GM19023 (cell line): ENCODE measurements around the gene RNF212B.

Experiments
- ATAC-seq: cut with Tn5 transposase; IDR thresholded peaks from one replicate; pipeline ENCODE4 v1.9.1; 2021; ENCODE audit warnings: mild to moderate bottlenecking, moderate library complexity; ENCODE audit not compliant: unreplicated experiment

Gene RNF212B

DNA sequence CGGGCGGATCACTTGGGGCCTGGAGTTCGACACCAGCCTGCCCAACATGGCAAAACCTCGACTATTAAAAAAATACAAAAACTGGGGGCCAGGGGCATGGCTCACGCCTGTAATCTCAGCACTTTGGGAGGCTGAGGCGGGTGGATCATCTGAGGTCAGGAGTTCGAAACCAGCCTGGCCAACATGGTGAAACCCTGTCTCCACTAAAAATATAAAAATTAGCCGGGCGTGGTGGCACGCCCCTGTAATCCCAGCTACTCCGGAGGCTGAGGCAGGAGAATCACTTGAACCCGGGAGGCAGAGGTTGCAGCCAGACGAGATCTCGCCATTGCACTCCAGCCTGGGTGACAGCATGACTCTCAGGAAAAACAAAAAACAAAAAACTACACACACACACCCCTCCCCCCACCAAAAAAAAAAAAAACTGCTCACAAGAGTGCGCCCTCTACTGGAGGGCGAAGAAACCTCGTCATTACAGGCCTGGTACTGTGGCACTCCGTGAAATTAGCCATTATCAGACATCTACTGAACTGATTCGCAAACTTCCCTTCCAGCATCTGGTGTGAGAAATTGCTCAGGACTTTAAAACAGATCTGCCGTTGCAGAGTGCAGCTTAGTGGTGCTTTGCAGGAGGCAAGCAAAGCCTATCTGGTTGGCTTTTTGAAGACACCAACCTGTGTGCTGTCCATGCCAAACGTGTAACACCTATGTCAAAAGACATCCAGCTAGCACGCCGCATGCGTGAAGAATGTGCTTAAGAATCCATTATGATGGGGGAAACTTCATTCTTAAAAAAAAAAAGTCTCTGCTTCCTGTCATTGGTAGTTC lies 57.2 kb downstream of the RNF212B start:
- ATAC-seq, result no peak

DNA sequence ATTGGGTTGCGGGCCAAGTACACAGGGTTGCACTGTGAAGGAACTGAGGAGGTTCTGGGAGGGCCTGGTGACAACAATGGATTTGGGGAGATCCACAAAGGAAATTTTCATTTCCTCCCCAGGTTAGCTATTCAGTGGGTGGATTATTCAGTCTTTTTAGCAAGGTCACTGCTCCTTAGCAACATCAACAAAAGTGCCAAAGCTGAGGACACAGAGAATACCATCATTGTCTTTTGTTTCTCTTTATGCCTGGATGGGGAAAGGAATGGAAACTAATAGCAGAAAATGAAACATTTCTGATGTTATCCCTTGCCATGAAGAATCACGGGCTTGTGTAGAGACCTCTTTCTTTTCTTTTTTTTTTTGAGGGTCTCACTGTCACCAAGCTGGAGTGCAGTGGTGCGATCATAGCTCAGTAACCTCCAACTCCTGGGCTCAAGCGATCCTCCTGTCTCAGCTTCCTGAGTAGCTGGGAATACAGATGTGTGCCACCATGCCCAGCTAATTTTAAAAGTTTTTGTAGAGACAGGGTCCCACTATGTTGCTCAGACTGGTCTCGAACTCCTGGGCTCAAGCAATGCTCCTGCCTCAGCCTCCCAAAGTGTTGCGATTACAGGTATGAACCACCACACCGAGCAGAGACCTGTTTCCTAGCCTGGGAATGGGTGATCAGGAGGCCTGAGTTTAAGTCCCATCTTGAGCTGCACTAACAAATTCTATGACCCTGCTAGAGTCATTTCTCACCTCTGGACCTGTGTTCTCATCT lies 58.5 kb downstream of the RNF212B start:
- no peak for ATAC-seq

DNA sequence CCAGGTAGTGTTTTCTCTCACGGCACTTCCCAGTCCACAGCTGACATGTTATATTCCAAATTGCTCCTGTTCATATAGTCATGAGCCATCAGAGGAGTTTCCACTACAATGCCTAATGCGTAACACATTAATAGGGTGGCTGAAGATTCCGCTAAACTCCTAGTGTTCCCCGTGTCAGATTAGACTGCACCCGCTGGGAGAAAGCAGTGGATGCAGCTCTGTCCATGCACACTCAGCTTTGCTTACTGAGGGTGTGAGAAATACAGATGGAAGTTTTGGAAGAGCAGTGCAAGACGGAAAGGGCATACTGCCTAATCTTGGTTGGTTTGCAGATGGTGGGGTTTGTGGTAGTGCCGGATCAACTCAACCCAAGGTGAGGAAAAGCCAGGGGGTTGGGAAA lies 59.4 kb downstream of the RNF212B start:
- no peak for ATAC-seq

DNA sequence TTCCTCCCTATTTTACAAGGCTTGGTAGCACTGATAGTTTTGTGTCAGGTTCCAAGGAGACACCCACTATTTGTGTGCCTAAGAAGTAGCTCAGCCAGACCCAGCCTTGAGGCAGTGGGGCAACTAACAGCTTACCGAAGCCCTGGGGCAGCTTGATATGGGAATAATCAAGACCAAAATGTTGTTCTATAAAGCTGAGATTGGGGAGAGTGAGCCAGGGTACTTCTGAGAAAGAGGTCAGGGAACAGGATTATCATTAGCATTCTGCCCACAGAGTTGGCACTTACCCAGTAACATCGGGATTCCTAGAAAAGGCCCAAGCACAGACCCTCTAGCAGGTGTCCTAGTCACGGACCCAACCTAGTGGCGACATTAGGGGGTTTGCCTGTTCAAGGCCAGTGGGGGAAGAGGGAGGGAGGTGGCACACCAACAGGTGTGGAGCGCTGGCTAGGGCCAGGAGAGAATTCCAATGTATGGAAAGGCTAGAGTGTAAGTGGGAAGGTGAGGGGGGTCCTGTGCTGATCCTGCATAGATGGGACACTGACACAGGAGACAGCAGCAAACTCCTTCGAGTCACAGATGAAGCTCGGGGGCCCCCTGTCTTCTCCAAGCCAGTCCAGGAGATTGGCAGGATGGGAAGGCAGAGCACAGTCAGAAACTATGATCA lies 60.0 kb downstream of the RNF212B start:
- no peak for ATAC-seq

DNA sequence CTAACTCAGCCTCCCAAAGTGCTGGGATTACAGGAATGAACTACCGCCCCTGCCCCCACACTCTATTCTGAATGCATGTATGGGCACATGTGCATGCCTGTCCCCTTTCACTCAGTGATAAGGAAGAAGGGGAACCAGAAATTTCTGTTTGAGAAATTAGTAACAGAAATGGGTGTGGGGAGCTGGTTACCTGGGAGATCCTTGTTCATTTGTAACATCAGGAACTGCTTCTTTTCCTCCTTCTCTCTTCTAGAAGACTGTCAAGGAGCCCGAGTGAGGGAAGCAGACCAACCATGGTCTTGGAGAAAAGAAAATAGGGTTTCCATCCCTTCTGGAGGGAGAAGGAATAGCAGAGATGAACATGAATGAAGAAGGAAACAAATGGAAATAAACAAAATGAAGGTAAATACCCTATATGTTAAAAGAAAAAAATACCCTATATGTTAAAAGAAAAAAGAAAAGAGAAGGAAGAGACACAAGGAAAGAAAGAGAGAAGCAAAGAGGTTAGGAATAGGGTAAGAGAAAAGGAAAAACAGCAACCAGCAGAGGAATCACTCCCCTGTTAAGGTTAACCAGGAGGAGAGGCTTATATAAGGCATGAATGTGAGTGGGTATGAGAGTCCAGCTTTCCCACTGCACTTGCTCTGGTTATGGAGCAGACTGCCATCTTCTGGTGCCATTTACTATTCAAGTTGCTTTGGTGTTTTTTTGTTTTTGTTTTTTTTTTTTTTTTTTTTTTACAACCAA lies 61.6 kb downstream of the RNF212B start:
- ATAC-seq, result no peak

DNA sequence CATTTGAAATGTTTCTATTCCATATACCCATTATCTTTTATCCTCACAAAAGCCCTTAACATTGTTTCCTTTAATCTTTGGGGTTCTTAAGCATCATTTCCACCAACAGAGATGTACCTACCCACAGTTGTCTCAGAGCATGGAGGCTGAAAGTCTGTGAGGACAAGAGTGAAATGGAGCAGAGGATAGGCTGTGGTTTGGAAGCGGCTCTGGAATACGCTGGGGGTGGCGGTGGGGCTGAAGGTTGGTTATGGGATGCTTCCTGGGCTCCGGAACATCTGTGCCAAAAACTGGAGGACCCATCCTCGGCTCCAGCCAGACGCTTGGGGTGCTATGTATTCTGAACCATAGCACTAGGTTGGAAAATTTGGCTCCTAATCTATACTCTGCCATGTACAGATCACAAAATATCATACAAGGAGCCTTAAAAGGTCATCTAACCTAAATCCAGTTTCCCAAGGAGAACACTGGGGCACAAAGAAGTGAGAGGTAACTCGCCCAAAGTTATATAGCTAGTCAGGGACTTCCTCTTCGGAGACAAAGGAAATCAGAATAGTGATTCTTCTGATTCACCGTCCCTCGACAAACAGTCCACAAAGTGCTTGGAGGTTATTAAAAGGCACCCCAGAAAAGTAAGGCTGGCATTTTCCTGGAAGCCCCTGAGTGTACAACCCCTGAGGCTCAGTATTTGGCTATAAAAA lies 62.4 kb downstream of the RNF212B start:
- no peak for ATAC-seq

DNA sequence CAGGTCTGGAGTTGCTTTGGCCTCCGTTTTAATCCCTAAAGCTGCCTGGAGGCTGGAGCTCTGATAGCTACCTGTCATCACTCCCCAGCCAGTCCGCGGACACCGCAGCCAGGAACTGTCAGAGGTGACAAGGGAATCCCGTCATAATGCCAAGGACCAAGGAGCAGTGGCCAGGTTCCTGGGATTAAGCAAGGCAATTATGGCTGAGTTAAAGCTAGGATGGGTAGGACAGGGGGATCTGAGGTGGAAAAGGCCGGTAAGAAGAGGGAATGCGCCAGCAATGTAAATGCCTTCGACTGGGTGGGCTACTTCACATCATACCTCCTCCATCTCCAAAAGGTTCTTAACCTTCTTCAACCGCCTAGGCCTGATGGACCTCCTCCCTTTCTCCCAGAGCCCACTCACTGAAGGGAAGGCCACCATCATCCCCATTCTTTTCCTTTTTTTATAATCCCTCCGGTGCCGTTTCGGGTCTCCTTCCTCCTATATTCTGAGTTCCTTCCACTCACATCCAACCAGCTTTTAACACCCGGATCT lies 63.0 kb downstream of the RNF212B start:
- no peak for ATAC-seq

DNA sequence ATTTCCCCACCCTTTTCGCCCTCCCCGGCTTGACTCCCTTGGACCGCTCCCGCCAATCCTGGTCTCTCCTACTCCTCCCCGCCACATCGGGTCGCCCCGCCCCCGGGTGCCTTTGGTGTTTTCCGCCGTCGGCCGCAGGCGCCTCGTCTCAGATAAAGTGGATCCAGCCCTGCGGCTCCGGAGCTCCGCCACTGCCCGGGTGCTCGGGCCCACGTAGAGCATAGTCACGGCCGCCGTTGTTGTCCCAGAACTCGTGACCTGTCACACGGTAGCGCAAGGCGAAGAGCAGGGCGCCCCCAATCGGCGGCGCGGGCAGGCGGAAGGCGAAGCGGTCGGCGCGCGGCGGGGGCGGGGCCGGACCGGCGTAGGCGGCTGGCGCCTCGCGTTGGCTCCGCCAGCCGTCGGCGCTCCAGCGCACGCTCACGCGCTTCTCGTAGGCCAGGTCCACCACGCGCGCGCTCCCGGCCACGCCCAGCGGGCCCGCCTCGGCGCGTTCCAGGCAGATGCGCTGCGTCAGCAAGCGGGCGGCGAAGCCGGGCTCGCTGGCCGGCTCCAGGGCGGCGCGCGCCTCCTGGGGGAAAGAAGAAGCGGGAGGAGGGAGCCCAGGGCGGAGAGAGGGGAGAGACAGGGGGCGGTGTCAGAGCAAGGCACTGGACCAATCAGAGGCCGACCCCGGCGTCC lies 63.7 kb downstream of the RNF212B start:
- ATAC-seq, result peak; percentile 80

DNA sequence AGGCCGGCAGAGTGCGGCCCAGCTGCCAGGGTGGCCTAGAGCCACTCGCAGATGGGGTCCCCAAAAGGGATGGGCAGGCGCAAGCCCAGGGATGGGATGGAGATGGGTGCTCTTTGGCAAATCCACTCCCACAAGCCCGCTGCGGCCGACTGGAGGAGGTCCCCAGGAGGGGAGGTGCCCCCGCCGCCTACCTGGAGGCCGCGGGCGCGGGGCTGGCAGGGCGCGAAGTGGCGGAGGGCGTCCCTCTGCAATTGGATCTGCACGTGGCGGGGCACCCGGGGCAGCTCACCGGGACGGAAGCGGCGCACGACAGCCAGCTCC lies 64.2 kb downstream of the RNF212B start:
- ATAC-seq, result peak; percentile 11

DNA sequence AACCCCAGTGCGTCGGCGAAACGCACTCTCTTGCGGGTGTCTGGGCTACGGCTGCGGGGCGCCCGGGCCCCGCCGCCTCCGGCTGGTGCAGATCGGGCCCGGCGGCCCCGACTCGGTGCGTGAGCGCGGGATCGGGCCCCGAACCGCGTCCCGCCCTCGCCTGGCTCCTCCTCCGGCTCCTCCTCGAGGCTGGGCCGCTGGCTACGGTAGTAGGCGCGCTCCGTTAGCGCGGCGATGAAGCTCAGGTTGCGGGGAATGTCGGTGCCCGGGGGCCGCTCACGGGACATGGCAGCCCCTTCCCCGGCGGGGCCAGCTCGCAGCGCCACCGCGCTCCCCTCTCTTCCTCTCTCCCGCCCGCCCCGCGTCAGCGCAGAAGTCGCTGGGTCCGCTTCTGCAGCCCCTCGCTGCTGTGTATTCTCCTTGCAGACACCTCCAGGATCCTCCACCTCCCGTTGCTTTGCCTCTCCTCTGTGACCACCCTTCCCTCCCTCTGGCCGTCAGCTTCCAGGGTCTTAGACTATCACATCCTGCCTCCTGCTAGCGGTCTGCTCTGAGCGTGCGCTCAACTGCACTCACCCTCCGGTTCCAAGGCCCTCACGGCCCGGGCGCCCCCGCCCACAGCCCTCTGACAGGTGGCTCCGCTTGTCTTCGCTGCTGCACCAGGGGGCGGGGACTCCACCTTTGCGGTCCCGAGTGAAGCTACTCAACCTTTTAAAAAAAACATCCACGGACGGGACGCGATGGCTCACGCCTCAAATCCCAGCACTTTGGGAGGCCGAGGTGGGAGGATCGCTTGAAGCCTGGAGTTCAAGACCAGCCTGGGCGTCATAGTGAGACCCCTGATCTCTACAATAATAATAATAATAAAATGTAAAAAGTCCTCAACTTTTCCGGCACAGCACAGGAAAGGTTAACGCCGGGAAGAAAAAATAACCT lies 64.8 kb downstream of the RNF212B start, which contains the start of gene PPP1R3E:
Gene PPP1R3E (minus strand): TSS at position 570 of the 936 bp plus-strand sequence. CDS start 283 bp downstream, at position 287.
- peak; percentile 37 for ATAC-seq

DNA sequence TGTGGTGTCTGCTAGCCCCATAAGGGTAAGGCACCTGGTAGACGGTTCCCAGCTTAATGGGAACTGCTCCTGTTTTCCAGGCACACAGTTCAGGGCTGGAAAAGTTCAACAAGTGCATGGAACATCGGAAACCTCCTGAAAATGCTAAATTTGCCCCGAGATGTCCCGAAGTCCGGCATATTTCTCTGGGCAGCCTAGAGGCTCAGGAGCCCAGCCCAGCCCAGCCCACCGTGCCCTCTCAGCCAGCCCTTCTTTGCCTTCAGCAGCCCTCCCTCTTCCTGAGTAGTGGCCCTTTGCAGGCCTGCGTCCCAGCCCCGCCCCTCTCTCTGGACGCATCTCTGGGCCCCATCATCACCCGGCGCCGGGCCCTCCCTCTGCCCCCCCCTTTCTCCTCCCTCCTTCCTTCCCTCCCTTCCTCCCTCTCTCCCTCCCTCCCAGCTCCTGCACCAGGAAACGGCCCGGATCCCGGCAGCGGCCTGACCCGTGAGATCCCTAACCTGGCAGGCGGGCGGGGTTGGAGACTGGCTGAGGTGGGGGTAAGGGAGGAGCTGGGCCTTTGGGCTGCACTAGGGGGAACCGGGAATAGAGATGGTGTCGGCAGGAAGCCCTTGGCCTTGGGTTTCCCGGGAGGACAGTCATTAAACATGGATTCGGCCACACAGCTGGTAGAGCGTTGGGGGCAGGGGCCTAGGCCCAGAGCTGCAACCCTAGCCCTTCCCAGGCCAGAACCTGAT lies 68.8 kb downstream of the RNF212B start, which contains the start of gene BCL2L2:
Gene BCL2L2 (plus strand): TSS at position 422 of the 734 bp plus-strand sequence. CDS start 935 bp downstream, outside the sequence.
- no peak for ATAC-seq

DNA sequence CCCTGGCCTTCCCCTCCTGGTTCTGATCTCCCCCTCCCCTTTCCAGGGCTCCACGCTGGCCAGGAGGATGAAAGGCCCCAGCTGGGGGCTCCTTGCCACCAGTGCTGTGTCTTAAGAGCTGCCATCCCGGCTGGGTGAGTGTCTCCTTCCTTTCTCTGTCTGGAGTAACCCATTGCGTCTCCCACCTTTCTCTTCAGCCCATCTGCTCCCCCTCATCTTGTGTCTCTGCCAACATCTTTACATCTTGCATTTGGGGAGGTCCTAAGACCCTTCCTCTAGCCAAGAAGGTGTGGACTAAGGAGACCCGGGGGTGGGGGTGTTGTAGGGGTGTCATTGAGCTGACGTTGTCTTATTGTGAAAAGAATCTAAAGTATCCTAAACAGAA lies 69.4 kb downstream of the RNF212B start:
- ATAC-seq, result no peak

DNA sequence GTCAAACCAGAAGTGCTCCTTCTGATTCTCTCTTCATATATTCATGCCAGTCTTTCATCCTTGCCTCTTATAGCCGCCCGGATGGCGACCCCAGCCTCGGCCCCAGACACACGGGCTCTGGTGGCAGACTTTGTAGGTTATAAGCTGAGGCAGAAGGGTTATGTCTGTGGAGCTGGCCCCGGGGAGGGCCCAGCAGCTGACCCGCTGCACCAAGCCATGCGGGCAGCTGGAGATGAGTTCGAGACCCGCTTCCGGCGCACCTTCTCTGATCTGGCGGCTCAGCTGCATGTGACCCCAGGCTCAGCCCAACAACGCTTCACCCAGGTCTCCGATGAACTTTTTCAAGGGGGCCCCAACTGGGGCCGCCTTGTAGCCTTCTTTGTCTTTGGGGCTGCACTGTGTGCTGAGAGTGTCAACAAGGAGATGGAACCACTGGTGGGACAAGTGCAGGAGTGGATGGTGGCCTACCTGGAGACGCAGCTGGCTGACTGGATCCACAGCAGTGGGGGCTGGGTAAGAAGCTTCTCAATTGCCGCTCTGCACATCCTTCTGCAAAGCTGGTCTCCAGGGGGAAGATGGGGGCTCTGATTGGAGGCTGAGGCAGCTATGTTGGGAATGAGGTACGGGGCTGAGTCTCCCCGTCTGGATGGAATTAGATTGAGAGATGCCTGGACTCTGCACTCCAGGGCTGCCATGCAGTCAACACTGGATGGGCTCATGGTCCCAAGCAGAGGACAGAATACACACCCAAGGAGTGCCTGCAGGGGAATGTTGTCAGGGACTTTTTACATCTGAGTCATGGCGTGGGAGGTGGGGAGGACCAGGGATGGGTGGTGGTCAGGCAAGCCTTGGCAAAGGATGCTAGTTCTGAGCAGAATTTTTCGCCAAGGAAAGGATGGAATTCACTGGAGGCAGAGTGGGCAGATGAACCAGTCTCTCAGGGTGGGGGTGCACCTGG lies 70.2 kb downstream of the RNF212B start:
- no peak for ATAC-seq

DNA sequence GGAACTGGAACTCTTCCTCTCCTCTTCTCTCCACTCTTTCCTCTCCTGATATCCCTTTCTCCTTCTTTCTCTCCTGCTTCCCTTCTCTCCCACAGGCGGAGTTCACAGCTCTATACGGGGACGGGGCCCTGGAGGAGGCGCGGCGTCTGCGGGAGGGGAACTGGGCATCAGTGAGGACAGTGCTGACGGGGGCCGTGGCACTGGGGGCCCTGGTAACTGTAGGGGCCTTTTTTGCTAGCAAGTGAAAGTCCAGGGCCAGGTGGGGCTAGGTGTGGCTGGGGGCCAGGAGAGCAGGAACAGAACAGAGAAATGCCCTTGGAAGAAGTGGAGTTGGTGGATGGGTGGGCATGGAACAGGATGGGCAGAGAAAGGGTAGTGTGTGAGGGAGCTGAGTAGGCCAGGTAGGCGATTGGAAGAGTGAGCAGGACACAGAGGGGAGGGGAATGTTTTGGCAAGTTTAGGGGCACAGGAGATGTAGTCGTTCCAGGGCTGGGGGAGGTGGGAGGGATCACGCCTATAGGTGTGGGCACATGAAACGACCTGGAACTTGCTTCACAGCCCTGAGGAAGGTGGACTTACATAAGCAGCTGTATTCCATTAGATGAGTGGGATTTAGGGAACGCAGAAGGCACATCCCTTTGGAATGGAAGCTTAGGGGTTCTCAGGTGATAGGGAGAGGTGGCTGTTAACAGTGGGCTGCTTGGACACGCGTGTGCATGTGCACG lies 71.1 kb downstream of the RNF212B start:
- ATAC-seq, result no peak

DNA sequence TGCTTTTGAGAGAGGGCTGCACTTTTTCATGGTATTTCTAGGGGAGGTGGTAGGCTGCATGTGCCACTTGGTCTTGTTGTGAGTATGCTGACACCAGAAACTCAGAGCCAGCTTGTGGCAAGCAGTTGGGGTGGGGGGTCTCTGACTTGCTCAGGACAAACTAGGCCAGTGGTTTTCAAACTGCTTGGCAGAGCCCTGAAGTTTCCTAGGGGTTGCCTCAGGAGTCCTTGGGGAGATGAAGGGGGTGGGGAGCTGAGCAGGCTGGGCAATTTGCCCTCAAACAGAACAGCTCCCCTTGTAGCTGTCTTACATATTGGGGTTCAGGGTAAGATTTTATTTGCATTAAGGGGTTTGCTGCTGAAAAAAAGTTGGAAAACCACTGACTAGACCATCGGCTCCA lies 72.8 kb downstream of the RNF212B start:
- ATAC-seq, result no peak

DNA sequence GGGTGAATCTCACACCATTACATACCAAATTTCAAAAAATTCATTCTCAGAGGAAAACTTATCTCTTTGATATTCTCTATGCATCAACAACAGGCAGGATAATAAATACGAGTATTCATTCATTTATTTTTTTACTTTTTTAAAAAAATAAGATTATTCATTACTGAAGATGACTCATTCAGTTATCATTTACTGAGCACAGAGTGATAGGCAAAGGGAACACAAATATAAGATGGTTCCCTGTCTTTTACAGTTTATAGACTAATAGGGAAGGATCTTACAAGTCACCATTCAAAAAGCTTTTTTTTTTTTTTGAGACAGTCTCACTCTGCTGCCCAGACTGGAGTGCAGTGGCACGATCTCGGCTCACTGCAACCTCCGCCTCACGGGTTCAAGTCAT lies 78.6 kb downstream of the RNF212B start:
- no peak for ATAC-seq
